Fibroblast of lung (primary cell): ENCODE results near the gene C3orf20. TPM values are rescaled to one million over a fixed set of nuclear protein-coding genes. Genes with fewer than 3 reads are reported as not detected.

Experiments
- DNase-seq, 2 donors: peaks; one replicate each; pipeline versions ENCODE4 v3.0.0 to v3.0.0-alpha.2; 2010; ENCODE audit warnings: low read depth in 2 of 2
- H2AFZ ChIP-seq: 2 replicates; pipeline ENCODE4 v1.5.1; 2012; ENCODE audit warnings: low read length, control low read depth, inconsistent platforms
- H3K27ac ChIP-seq: 2 replicates; pipeline ENCODE4 v1.5.1; 2011; ENCODE audit warnings: low read length, control low read depth; ENCODE audit not compliant: insufficient read depth
- H3K27me3 ChIP-seq: 2 replicates; pipeline ENCODE4 v1.5.1; 2011; ENCODE audit warnings: mild to moderate bottlenecking, low read length; ENCODE audit not compliant: control insufficient read depth, insufficient read depth
- H3K36me3 ChIP-seq: 2 replicates; pipeline ENCODE4 v1.5.1; 2011; ENCODE audit warnings: low read length; ENCODE audit not compliant: control insufficient read depth, insufficient read depth
- H3K4me1 ChIP-seq: 2 replicates; pipeline ENCODE4 v1.5.1; 2011; ENCODE audit warnings: low read length; ENCODE audit not compliant: control insufficient read depth, insufficient read depth; ENCODE audit errors: extremely low read depth
- H3K4me2 ChIP-seq: 2 replicates; pipeline ENCODE4 v1.5.1; 2011; ENCODE audit warnings: low read length, control low read depth; ENCODE audit not compliant: insufficient read depth; ENCODE audit errors: extremely low read depth
- H3K4me3 ChIP-seq, 4 experiments: fragments of 200-600 bp in 1 of 4; sonication (generic) in 1 of 4; replicated peaks in 1 of 4; 2 replicates each; pipeline ENCODE4 v1.5.1; 2011 to 2016; ENCODE audit warnings: low read length in 4 of 4, low read depth in 3 of 4, mild to moderate bottlenecking in 3 of 4, control low read depth in 2 of 4, inconsistent platforms in 1 of 4, mixed read lengths in 1 of 4; ENCODE audit not compliant: insufficient read depth in 1 of 4; ENCODE audit errors: control extremely low read depth in 1 of 4
- H3K79me2 ChIP-seq: 2 replicates; pipeline ENCODE4 v1.5.1; 2012; ENCODE audit warnings: mild to moderate bottlenecking, low read length, inconsistent platforms; ENCODE audit not compliant: control insufficient read depth, insufficient read depth
- H3K9ac ChIP-seq: 2 replicates; pipeline ENCODE4 v1.5.1; 2011; ENCODE audit warnings: mild to moderate bottlenecking, low read length, control low read depth; ENCODE audit not compliant: insufficient read depth
- H3K9me3 ChIP-seq: 2 replicates; pipeline ENCODE4 v1.5.1; 2012; ENCODE audit warnings: low read depth, low read length; ENCODE audit not compliant: control insufficient read depth, insufficient read depth
- H4K20me1 ChIP-seq: 2 replicates; pipeline ENCODE4 v1.5.1; 2011; ENCODE audit warnings: low read length; ENCODE audit not compliant: control insufficient read depth, insufficient read depth; ENCODE audit errors: extremely low read depth
- EZH2 ChIP-seq: IDR thresholded peaks from 2 replicates; pipeline ENCODE4 v1.5.1; 2012; ENCODE audit warnings: low read length, control low read depth, mild to moderate bottlenecking; ENCODE audit errors: missing control alignments
- polyA plus RNA-seq, 2 donors: library from polyadenylated mRNA; depleted of rRNA in 1 of 2; stranded (reverse) in 1 of 2; unstranded in 1 of 2; fragments of >200 nt; gene quantifications; 2 replicates each; pipeline ENCODE4 v1.2.1, GENCODE V29; 2011 to 2012; ENCODE audit warnings: missing spikeins in 1 of 2
- total RNA-seq: library from RNA; depleted of rRNA; stranded (reverse); fragments of >200 nt; gene quantifications from 2 replicates; pipeline ENCODE4 v1.2.1, GENCODE V29; 2014
- TF ChIP-seq, protein P1 (sequence below), 2 donors: IDR thresholded peaks in 1 of 2; conservative IDR thresholded peaks in 1 of 2; 1 replicate in 1 of 2; 2 replicates in 1 of 2; pipeline ENCODE4 v1.5.1; 2011 to 2012; ENCODE audit warnings: low read length in 2 of 2, control low read depth in 1 of 2, inconsistent platforms in 1 of 2, low read depth in 1 of 2, mild to moderate bottlenecking in 1 of 2

The C3orf20 gene
- total and polyA plus RNA-seq, 2 donors (not counting 1 experiment from before 2014, with no cell fraction given) = not detected

DNA sequence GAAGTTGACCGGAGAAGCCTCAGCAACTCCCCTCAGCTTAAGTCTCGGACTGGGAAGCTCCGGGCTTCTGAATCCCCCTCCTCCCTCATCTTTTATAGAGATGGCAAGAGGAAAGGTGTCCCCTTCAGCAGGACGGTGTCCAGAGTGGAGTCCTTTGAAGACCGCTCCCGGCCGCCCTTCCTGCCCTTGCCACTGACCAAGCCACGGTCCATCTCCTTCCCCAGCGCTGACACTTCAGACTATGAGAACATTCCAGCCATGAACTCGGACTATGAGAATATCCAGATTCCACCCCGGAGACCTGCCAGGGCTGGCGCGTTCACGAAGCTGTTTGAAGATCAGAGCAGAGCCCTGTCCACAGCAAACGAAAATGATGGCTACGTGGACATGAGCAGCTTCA lies 146.2 kb downstream of the C3orf20 start:
- H3K4me1 ChIP-seq = no peaks in the 10 kb centered on the region
- H3K4me3 ChIP-seq = no peak overlapping the region
- H3K36me3 ChIP-seq = no peaks in the 10 kb centered on the region
- no peak overlapping the region for H3K9ac ChIP-seq
- no peaks in the 10 kb centered on the region for H3K79me2 ChIP-seq
- H3K4me2 ChIP-seq = no peak overlapping the region
- no peak overlapping the region for H2AFZ ChIP-seq
- H4K20me1 ChIP-seq = no peaks in the 10 kb centered on the region
- TF ChIP-seq, protein P1, sequence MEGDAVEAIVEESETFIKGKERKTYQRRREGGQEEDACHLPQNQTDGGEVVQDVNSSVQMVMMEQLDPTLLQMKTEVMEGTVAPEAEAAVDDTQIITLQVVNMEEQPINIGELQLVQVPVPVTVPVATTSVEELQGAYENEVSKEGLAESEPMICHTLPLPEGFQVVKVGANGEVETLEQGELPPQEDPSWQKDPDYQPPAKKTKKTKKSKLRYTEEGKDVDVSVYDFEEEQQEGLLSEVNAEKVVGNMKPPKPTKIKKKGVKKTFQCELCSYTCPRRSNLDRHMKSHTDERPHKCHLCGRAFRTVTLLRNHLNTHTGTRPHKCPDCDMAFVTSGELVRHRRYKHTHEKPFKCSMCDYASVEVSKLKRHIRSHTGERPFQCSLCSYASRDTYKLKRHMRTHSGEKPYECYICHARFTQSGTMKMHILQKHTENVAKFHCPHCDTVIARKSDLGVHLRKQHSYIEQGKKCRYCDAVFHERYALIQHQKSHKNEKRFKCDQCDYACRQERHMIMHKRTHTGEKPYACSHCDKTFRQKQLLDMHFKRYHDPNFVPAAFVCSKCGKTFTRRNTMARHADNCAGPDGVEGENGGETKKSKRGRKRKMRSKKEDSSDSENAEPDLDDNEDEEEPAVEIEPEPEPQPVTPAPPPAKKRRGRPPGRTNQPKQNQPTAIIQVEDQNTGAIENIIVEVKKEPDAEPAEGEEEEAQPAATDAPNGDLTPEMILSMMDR (conservative IDR thresholded peaks at IDR 0.05 in 1 of 2, IDR thresholded peaks at IDR 0.05 in 1 of 2; ENCODE audit: low read depth in 1 of 2, low read length in 2 of 2) = no peak
- TF ChIP-seq EZH2 = no peak
- H3K27ac ChIP-seq = no peak overlapping the region
- no peaks in the 10 kb centered on the region for H3K27me3 ChIP-seq
- DNase-seq = no peak
- H3K9me3 ChIP-seq = no peaks in the 10 kb centered on the region

DNA sequence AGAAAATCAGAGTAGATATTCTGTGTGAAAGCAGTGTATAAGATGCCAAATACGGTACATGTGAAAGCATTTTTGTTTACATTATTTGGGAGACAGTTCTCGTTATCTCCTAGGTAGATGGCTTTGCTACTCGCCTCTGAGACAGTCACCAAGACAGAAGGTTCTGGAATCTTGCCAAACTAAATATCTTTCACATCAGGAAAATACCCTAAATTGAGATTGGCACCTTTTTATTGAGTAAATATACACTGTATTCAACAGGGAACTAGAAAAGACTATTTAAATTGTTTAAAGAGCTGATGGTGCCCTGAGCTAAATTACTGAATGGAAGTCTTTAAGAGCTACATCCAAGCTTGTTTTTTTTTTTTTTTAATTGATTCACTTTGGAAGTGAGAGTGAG lies 147.2 kb downstream of the C3orf20 start:
- H3K27me3 ChIP-seq = no peaks in the 10 kb centered on the region
- DNase-seq = no peak
- no peaks in the 10 kb centered on the region for H3K9me3 ChIP-seq
- H3K4me3 ChIP-seq = no peak overlapping the region
- TF ChIP-seq EZH2 = no peak
- TF ChIP-seq, protein P1 (conservative IDR thresholded peaks at IDR 0.05 in 1 of 2, IDR thresholded peaks at IDR 0.05 in 1 of 2; ENCODE audit: low read depth in 1 of 2, low read length in 2 of 2) = no peak
- H3K4me1 ChIP-seq = no peaks in the 10 kb centered on the region
- no peaks in the 10 kb centered on the region for H4K20me1 ChIP-seq
- no peaks in the 10 kb centered on the region for H3K79me2 ChIP-seq
- no peak overlapping the region for H3K9ac ChIP-seq
- H3K27ac ChIP-seq = no peak overlapping the region
- no peak overlapping the region for H3K4me2 ChIP-seq
- no peak overlapping the region for H2AFZ ChIP-seq
- H3K36me3 ChIP-seq = no peaks in the 10 kb centered on the region

Other genes starting within 250 kb of the C3orf20 start
- gene GRIP2, start 134.8 kb upstream of the C3orf20 start, total RNA-seq = under 0.01 TPM in 2 replicates
- 0.10 and 0.87 TPM in 2 replicates for gene GRIP2, start 134.8 kb upstream of the C3orf20 start, polyA plus RNA-seq
- 12.1 and 12.7 TPM in 2 replicates for gene CCDC174, start 23.4 kb upstream of the C3orf20 start, total RNA-seq
- gene CCDC174, start 23.4 kb upstream of the C3orf20 start, polyA plus RNA-seq = 11.4 and 14.4 TPM in 2 replicates
- 0.50 and 1.0 TPM in 2 replicates for gene FGD5, start 143.8 kb downstream of the C3orf20 start, total RNA-seq
- gene FGD5, start 143.8 kb downstream of the C3orf20 start, polyA plus RNA-seq = 0.03 and 1.1 TPM in 2 replicates